Transverse colon (tissue), 4 donors: ENCODE results near the gene POPDC2.

Experiments
- EP300 ChIP-seq: sonication (generic); formaldehyde crosslinking; IDR thresholded peaks from one replicate; pipeline ENCODE4 v1.6.1; 2017; ENCODE audit warnings: antibody characterized with exemption, low read depth
- POLR2A ChIP-seq: fragments of 450-650 bp; IDR thresholded peaks from one replicate; pipeline ENCODE4 v1.6.1; 2016; ENCODE audit warnings: antibody characterized with exemption, mild to moderate bottlenecking, moderate library complexity
- POLR2AphosphoS5 ChIP-seq, 3 donors: sonication (generic); formaldehyde crosslinking; IDR thresholded peaks; one replicate each; pipeline ENCODE4 v1.6.1; 2016; ENCODE audit warnings: antibody characterized with exemption in 3 of 3
- TF ChIP-seq, protein P1 (sequence below), 5 experiments: fragments of 200-600 bp in 3 of 5; fragments of 450-650 bp in 2 of 5; sonication (generic) in 3 of 5; IDR thresholded peaks; 1 replicate in 2 of 5; 2 replicates in 3 of 5; pipeline ENCODE4 v1.5.1; 2016 to 2017; ENCODE audit warnings: antibody characterized with exemption in 5 of 5, inconsistent platforms in 3 of 5, mild to moderate bottlenecking in 2 of 5, moderate library complexity in 1 of 5

DNA sequence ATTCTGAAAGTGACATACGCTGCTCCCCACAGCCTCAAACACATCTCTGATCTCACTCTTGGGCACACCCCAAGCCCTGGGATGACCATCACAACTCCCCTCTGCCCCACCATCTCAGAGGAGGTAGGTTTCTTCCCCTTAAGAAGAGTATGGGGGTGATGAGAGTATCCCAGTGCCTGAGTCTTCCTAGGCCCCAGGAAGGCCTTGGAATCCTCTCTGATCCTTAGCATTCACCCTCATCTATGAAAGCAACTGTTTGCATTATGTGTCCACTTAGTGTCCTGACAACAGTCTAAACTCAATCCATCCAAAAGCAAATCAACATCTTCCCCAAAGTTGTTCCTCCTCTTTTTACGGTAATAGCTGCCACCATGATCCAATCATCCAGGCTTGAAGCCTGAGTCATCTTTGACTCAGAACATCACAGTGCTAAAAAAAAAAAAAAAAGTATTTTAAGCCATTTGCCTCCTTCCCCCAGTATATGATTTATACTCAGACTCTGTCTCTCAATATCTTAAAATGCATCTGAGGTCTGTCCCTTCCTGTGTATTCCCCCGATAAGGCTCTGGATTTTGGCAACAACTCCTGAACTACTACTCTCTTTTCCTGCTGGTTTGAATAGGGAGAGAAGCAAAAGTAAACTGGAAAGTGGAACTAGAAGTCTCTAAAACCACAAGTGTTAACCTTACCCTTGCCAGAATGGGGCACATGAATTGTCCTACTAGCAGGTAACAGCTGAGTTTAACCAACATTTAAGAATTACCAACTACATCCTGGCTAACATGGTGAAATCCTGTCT lies 22.5 kb downstream of the POPDC2 start:
- TF ChIP-seq POLR2AphosphoS5 (IDR thresholded peaks at IDR 0.05) (peak; percentile 23 to 30 (median 23)), POLR2A (no peak), EP300 (peak; percentile 28)
- TF ChIP-seq, protein P1, sequence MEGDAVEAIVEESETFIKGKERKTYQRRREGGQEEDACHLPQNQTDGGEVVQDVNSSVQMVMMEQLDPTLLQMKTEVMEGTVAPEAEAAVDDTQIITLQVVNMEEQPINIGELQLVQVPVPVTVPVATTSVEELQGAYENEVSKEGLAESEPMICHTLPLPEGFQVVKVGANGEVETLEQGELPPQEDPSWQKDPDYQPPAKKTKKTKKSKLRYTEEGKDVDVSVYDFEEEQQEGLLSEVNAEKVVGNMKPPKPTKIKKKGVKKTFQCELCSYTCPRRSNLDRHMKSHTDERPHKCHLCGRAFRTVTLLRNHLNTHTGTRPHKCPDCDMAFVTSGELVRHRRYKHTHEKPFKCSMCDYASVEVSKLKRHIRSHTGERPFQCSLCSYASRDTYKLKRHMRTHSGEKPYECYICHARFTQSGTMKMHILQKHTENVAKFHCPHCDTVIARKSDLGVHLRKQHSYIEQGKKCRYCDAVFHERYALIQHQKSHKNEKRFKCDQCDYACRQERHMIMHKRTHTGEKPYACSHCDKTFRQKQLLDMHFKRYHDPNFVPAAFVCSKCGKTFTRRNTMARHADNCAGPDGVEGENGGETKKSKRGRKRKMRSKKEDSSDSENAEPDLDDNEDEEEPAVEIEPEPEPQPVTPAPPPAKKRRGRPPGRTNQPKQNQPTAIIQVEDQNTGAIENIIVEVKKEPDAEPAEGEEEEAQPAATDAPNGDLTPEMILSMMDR (IDR thresholded peaks at IDR 0.05) = no peak
